GM12891 (cell line): ENCODE results near the gene LMX1A.

ENCODE experiments used
- PAX5 ChIP-seq: IDR thresholded peaks from 2 replicates; pipeline ENCODE4 v1.6.1; 2011; ENCODE audit warnings: low read length, moderate library complexity, mild to moderate bottlenecking; ENCODE audit not compliant: insufficient read depth, severe bottlenecking
- POLR2A ChIP-seq: IDR thresholded peaks from 2 replicates; pipeline ENCODE4 v1.6.1; 2011; ENCODE audit warnings: low read depth, low read length, control low read depth
- POLR2AphosphoS5 ChIP-seq: IDR thresholded peaks from 2 replicates; pipeline ENCODE4 v1.6.1; 2011; ENCODE audit warnings: low read depth, low read length, control low read depth
- SPI1 ChIP-seq: IDR thresholded peaks from 2 replicates; pipeline ENCODE4 v1.6.1; 2011; ENCODE audit warnings: low read depth, low read length, control low read depth
- TAF1 ChIP-seq: IDR thresholded peaks from 2 replicates; pipeline ENCODE4 v1.6.1; 2011; ENCODE audit warnings: low read depth, low read length, control low read depth

DNA sequence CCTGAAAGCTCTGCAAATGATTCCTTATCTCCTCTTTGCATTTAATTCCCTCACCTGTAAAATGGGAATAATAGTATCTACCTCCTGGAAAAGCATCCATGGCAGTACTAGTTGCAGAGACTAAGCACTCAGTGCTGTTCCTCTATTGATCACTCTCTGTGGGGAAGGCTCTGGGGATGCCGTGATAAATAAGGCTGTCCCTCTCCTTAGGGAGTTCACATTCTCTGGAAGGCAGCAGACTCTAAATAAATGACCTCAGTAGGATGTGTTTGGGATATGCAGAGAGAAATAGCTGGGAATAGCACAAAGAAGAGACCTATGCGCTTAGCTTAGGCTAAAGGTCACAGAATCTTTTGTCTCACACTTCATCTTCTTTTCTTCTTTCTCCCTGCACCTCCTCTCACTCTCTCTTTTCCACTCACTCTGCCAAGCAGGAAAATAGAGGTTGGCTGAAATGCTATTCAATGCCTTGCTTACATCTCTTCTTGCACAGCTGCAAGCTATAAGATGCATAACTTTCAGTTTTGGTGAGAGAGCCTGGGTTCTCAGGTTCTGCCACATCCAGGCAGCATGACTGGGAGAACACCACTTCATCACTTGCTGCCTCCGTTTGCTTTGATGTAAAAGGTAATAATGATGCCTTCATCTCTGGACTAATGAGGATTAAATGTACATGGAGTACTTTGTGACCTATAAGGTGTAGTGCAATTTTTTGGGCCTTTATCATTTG is 101.5 kb downstream of the LMX1A start:
- TF ChIP-seq TAF1 (no peak), POLR2A (no peak), POLR2AphosphoS5 (no peak), PAX5 (no peak), SPI1 (no peak)
